Stimulated activated naive CD4-positive, alpha-beta T cell treated with Interleukin-2 at 50 U/mL for 16 hours (primary cell): ENCODE data around the gene EHD3.
"Not testable (repeated sequence)": the region's sequence is repeated elsewhere in the genome, so short reads cannot be mapped to it uniquely, and the experiment has no call there.

Experiments used
- DNase-seq: peaks from one replicate; lab custom pipeline; 2025; lab: John Stamatoyannopoulos, UW

Gene EHD3

GRCh38 chr2:31256611-31257382, 22.8 kb downstream of the EHD3 start:
- DNase-seq, result no peak

GRCh38 chr2:31258351-31258750, 24.4 kb downstream of the EHD3 start:
- DNase-seq, result no peak

- DNase-seq, result no peak
Measured at GRCh38 chr2:31259075-31259474, 25.1 kb downstream of the EHD3 start.

GRCh38 chr2:31260870-31261269, 26.9 kb downstream of the EHD3 start:
- DNase-seq, result no peak

GRCh38 chr2:31263636-31264190, 29.8 kb downstream of the EHD3 start:
- no peak for DNase-seq

- no peak for DNase-seq
Measured at GRCh38 chr2:31265234-31265633, 31.3 kb downstream of the EHD3 start.

- DNase-seq, result no peak
Measured at GRCh38 chr2:31266804-31267203, 32.9 kb downstream of the EHD3 start.

- no peak for DNase-seq
Measured at GRCh38 chr2:31267437-31268120, 33.6 kb downstream of the EHD3 start.

GRCh38 chr2:31268344-31268743, 34.4 kb downstream of the EHD3 start:
- DNase-seq, result no peak

GRCh38 chr2:31269087-31269486, 35.1 kb downstream of the EHD3 start:
- no peak for DNase-seq

- no peak for DNase-seq
Measured at GRCh38 chr2:31270131-31270530, 36.2 kb downstream of the EHD3 start.

GRCh38 chr2:31270822-31271231, 36.9 kb downstream of the EHD3 start:
- DNase-seq, result no peak

- DNase-seq, result no peak
Measured at GRCh38 chr2:31271851-31272267, 37.9 kb downstream of the EHD3 start.

- DNase-seq, result no peak
Measured at GRCh38 chr2:31274401-31275075, 40.6 kb downstream of the EHD3 start.

GRCh38 chr2:31275976-31276375, 42.0 kb downstream of the EHD3 start:
- no peak for DNase-seq

- DNase-seq, result no peak
Measured at GRCh38 chr2:31277621-31278020, 43.7 kb downstream of the EHD3 start.

- DNase-seq, result no peak
Measured at GRCh38 chr2:31282634-31283033, 48.7 kb downstream of the EHD3 start.

- not testable (repeated sequence) for DNase-seq
Measured at GRCh38 chr2:31283193-31283919, 49.4 kb downstream of the EHD3 start.

GRCh38 chr2:31284107-31284506, 50.2 kb downstream of the EHD3 start:
- no peak for DNase-seq

GRCh38 chr2:31286230-31286629, 52.3 kb downstream of the EHD3 start:
- no peak for DNase-seq

- no peak for DNase-seq
Measured at GRCh38 chr2:31286961-31287550, 53.1 kb downstream of the EHD3 start.

GRCh38 chr2:31287654-31288053, 53.7 kb downstream of the EHD3 start:
- no peak for DNase-seq
